Endothelial cell (in vitro differentiated cells): ENCODE measurements around the gene CRISPLD2. TPM values are rescaled to one million over a fixed set of nuclear protein-coding genes. Genes with fewer than 3 reads are reported as not detected.

Source experiments
- DNase-seq: peaks from one replicate; pipeline ENCODE4 v3.0.0; 2021; ENCODE audit warnings: low spot score
- H3K27ac Mint-ChIP-seq: one replicate; pipeline ENCODE4 v1.8.0; 2021; ENCODE audit warnings: mixed read lengths, inconsistent platforms; ENCODE audit not compliant: unreplicated experiment
- H3K27me3 Mint-ChIP-seq: one replicate; pipeline ENCODE4 v1.8.0; 2021; ENCODE audit warnings: mild to moderate bottlenecking, moderate library complexity, mixed read lengths, inconsistent platforms; ENCODE audit not compliant: unreplicated experiment
- H3K36me3 Mint-ChIP-seq: one replicate; pipeline ENCODE4 v1.8.0; 2021; ENCODE audit warnings: mild to moderate bottlenecking, low read depth, mixed read lengths, inconsistent platforms; ENCODE audit not compliant: unreplicated experiment
- H3K4me1 Mint-ChIP-seq: one replicate; pipeline ENCODE4 v1.8.0; 2021; ENCODE audit warnings: mild to moderate bottlenecking, mixed read lengths, inconsistent platforms; ENCODE audit not compliant: unreplicated experiment
- H3K4me3 Mint-ChIP-seq: one replicate; pipeline ENCODE4 v1.8.0; 2021; ENCODE audit warnings: mild to moderate bottlenecking, mixed read lengths, inconsistent platforms; ENCODE audit not compliant: unreplicated experiment
- H3K9me3 Mint-ChIP-seq: one replicate; pipeline ENCODE4 v1.8.0; 2021; ENCODE audit warnings: mixed read lengths, inconsistent platforms; ENCODE audit not compliant: unreplicated experiment
- total RNA-seq: library from RNA; stranded (reverse); fragmentation: NEBNext Ultra II Directional; extraction: Animal tissue kit (Norgen Biotek cat#: 25700); gene quantifications from one replicate; pipeline ENCODE4 v1.2.1, GENCODE V29; 2021; ENCODE audit not compliant: unreplicated experiment
- TF ChIP-seq, protein P1 (sequence below): fragments of 200-600 bp; sonication (generic); IDR thresholded peaks from one replicate; pipeline ENCODE4 v1.5.0; 2021; ENCODE audit warnings: antibody characterized with exemption; ENCODE audit not compliant: unreplicated experiment

Gene CRISPLD2
- total RNA-seq, 1 donor from 2014 or later: 0.54 TPM

DNA sequence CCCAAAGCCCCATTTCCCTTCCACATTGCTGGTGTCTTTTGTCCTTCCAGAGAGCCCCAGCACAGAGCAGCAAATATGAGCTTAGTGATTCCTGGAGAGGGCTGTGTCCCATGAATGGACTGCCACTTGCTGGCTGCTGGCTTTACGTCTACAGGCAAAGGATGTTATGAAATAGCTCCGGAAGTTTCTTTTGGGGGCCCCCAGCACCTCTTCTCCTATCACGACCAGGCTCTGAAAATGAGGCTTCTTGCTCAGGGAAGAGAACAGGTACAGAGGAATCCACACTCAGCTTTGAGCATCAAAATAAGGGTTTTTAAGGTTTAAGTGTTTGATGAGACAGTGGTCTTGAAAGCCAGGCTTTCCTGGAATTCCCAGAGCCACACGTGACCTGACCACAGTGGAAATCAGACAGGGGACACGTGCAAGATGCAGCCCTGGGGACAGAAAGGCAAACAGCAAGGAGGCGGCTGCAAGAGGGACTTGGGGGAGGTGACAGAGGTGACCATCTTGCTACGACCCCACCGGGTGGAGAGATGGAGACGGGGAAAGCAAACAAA, 133.5 kb downstream of the CRISPLD2 start:
- TF ChIP-seq, protein P1, sequence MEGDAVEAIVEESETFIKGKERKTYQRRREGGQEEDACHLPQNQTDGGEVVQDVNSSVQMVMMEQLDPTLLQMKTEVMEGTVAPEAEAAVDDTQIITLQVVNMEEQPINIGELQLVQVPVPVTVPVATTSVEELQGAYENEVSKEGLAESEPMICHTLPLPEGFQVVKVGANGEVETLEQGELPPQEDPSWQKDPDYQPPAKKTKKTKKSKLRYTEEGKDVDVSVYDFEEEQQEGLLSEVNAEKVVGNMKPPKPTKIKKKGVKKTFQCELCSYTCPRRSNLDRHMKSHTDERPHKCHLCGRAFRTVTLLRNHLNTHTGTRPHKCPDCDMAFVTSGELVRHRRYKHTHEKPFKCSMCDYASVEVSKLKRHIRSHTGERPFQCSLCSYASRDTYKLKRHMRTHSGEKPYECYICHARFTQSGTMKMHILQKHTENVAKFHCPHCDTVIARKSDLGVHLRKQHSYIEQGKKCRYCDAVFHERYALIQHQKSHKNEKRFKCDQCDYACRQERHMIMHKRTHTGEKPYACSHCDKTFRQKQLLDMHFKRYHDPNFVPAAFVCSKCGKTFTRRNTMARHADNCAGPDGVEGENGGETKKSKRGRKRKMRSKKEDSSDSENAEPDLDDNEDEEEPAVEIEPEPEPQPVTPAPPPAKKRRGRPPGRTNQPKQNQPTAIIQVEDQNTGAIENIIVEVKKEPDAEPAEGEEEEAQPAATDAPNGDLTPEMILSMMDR: no peak
- no peaks in the 10 kb centered on the region for H3K9me3 Mint-ChIP-seq
- H3K36me3 Mint-ChIP-seq: no peaks in the 10 kb centered on the region
- no peak overlapping the region for H3K4me3 Mint-ChIP-seq
- no peak for DNase-seq
- no peaks in the 10 kb centered on the region for H3K27me3 Mint-ChIP-seq
- peaks cover 7% of the 10 kb centered on the region for H3K4me1 Mint-ChIP-seq
- H3K27ac Mint-ChIP-seq: peak overlapping the region; percentile 36

DNA sequence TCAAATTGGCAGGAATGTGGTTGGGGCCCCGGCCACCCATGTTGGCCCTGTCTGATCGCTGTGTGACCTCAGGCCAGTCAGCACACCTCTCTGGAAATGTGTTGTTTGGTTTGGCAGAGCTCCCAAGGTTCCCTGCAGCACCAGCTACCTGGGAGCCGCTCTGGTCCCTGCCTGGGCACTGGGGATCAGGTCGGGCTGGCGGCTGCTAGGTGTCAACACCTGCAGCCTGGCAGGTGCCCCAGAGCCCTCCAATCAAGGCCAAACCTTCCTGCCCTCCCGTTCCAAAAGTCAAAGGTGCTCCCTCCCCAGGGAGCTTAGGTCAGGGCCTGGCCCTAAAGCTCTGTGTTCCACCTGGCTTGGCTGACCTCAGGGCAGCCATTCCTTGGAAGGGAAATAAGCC, 135.6 kb downstream of the CRISPLD2 start:
- Mint-ChIP-seq H3K9me3 (no peaks in the 10 kb centered on the region), H3K4me3 (no peak overlapping the region), H3K27ac (no peak overlapping the region), H3K27me3 (no peaks in the 10 kb centered on the region), H3K36me3 (no peaks in the 10 kb centered on the region), H3K4me1 (peaks cover 7% of the 10 kb centered on the region)
- TF ChIP-seq, protein P1: no peak
- no peak for DNase-seq

DNA sequence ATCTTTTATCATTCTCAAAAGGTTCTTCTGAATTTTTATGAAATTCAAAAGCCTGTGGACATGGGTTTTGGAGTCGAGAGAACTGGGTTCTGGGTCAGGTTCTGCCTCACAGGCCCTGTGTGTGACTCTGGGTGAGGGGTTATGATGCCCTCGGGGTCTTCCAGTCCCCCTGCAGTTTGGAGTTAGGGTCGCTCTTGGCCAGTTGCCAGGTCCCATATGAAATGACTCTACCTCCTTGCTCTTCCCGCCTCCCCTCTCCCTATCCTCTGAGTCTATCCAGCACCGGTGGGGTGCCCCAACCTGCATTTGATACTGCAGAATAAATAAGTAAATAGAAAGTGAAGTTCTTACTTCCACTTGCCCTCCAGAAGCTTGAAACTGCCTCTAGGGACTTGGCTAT, 137.4 kb downstream of the CRISPLD2 start:
- H3K9me3 Mint-ChIP-seq: no peaks in the 10 kb centered on the region
- TF ChIP-seq, protein P1: no peak
- no peak overlapping the region for H3K27ac Mint-ChIP-seq
- peaks cover 7% of the 10 kb centered on the region for H3K4me1 Mint-ChIP-seq
- no peaks in the 10 kb centered on the region for H3K36me3 Mint-ChIP-seq
- no peak for DNase-seq
- H3K27me3 Mint-ChIP-seq: no peaks in the 10 kb centered on the region
- no peak overlapping the region for H3K4me3 Mint-ChIP-seq

DNA sequence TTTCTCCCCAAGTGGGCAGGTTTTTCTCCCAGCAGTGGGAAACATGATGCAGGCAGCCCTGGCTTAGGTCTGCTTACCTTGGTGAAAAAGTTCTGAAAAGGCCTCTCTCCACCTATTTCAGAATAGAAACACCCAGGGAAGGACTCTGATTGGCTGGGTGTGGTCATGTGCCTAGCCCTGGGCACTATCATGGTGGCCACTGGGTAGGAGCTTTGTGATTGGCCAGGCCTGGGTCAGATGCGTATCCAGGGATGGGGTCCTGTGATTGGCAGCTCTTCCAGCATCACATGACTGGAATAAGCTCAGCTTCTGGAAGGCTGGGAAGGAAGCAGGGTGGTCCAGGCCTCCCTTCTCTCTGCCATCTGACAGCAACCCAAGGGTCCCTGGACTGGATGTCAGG, 138.0 kb downstream of the CRISPLD2 start:
- Mint-ChIP-seq H3K4me3 (no peak overlapping the region), H3K27ac (no peak overlapping the region), H3K4me1 (peaks cover 7% of the 10 kb centered on the region), H3K36me3 (no peaks in the 10 kb centered on the region), H3K27me3 (peaks cover under 1% of the 10 kb centered on the region), H3K9me3 (no peaks in the 10 kb centered on the region)
- TF ChIP-seq, protein P1: no peak
- no peak for DNase-seq

Other genes with a start within 250 kb of the CRISPLD2 start
- gene COTL1, start 201.9 kb upstream of the CRISPLD2 start, total RNA-seq: 87.3 TPM
- gene KLHL36, start 171.5 kb upstream of the CRISPLD2 start, total RNA-seq: 40.8 TPM
- gene USP10, start 120.0 kb upstream of the CRISPLD2 start, total RNA-seq: 81.2 TPM
- gene ZDHHC7, start 191.6 kb downstream of the CRISPLD2 start, total RNA-seq: 46.5 TPM
- 5.5 TPM for gene KIAA0513, start 207.8 kb downstream of the CRISPLD2 start, total RNA-seq